HS-5 (cell line): ENCODE measurements around the gene NSDHL.

Source experiments
- DNase-seq: peaks from one replicate; pipeline ENCODE4 v3.0.0-alpha.2; 2012; ENCODE audit warnings: low read depth

Gene NSDHL

GRCh38 chrX:152844256-152844655 lies 13.4 kb downstream of the NSDHL start:
- no peak for DNase-seq

GRCh38 chrX:152845618-152846240 lies 14.9 kb downstream of the NSDHL start:
- no peak for DNase-seq

- no peak for DNase-seq
Observed at GRCh38 chrX:152847281-152847680, 16.4 kb downstream of the NSDHL start.

GRCh38 chrX:152850465-152850864 lies 19.6 kb downstream of the NSDHL start:
- DNase-seq, result no peak

GRCh38 chrX:152853986-152854385 lies 23.1 kb downstream of the NSDHL start:
- no peak for DNase-seq

GRCh38 chrX:152861116-152861515 lies 30.3 kb downstream of the NSDHL start:
- no peak for DNase-seq

GRCh38 chrX:152861826-152862225 lies 31.0 kb downstream of the NSDHL start:
- DNase-seq, result no peak

- DNase-seq, result no peak
Observed at GRCh38 chrX:152865232-152865920, 34.5 kb downstream of the NSDHL start.

GRCh38 chrX:152866386-152866785 lies 35.5 kb downstream of the NSDHL start:
- DNase-seq, result no peak

- DNase-seq, result no peak
Observed at GRCh38 chrX:152869972-152870371, 39.1 kb downstream of the NSDHL start.

GRCh38 chrX:152871260-152871659 lies 40.4 kb downstream of the NSDHL start:
- DNase-seq, result no peak

GRCh38 chrX:152872522-152872921 lies 41.7 kb downstream of the NSDHL start:
- DNase-seq, result no peak

- no peak for DNase-seq
Observed at GRCh38 chrX:152873361-152873760, 42.5 kb downstream of the NSDHL start.

GRCh38 chrX:152876931-152877840 lies 46.3 kb downstream of the NSDHL start:
- no peak for DNase-seq

- DNase-seq, result no peak
Observed at GRCh38 chrX:152878976-152879755, 48.3 kb downstream of the NSDHL start.

- DNase-seq, result no peak
Observed at GRCh38 chrX:152881289-152881688, 50.4 kb downstream of the NSDHL start.

GRCh38 chrX:152884171-152884570 lies 53.3 kb downstream of the NSDHL start:
- no peak for DNase-seq

- DNase-seq, result no peak
Observed at GRCh38 chrX:152886716-152887115, 55.9 kb downstream of the NSDHL start.

GRCh38 chrX:152892499-152892898 lies 61.6 kb downstream of the NSDHL start:
- DNase-seq, result no peak

- DNase-seq, result no peak
Observed at GRCh38 chrX:152892999-152893891, 62.4 kb downstream of the NSDHL start.

- DNase-seq, result no peak
Observed at GRCh38 chrX:152893980-152894610, 63.2 kb downstream of the NSDHL start.
